Gastroesophageal sphincter (tissue), 4 donors: ENCODE results near the gene WDR45B. TPM values are rescaled to one million over a fixed set of nuclear protein-coding genes. Genes with fewer than 3 reads are reported as not detected.

Experiments
- ATAC-seq: fragments of 150-250 bp; one replicate; pipeline ENCODE4 v1.9.1; 2016; ENCODE audit warnings: mild to moderate bottlenecking, moderate library complexity
- H3K27ac ChIP-seq, 4 donors: fragments of 200-600 bp; sonication (generic) in 3 of 4; 1 replicate in 3 of 4; 2 replicates in 1 of 4; pipeline ENCODE4 v1.5.1; 2016 to 2019
- H3K27me3 ChIP-seq: fragments of 200-600 bp; sonication (generic); one replicate; pipeline ENCODE4 v1.5.1; 2019
- H3K36me3 ChIP-seq, 2 donors: fragments of 200-600 bp; sonication (generic); one replicate each; pipeline ENCODE4 v1.5.1; 2019; ENCODE audit warnings: control low read depth in 1 of 2
- H3K4me1 ChIP-seq, 3 donors: fragments of 200-600 bp; sonication (generic); 1 replicate in 2 of 3; 2 replicates in 1 of 3; pipeline ENCODE4 v1.5.1; 2016 to 2019; ENCODE audit warnings: control low read depth in 2 of 3
- H3K4me3 ChIP-seq, 2 donors: fragments of 200-600 bp; sonication (generic); one replicate each; pipeline ENCODE4 v1.5.1; 2019; ENCODE audit warnings: mild to moderate bottlenecking in 1 of 2, moderate library complexity in 1 of 2
- H3K9me3 ChIP-seq, 3 donors: fragments of 200-600 bp; sonication (generic); one replicate each; pipeline ENCODE4 v1.5.1; 2017 to 2019; ENCODE audit warnings: control low read depth in 2 of 3
- EP300 ChIP-seq: sonication (generic); formaldehyde crosslinking; IDR thresholded peaks from one replicate; pipeline ENCODE4 v1.6.1; 2017; ENCODE audit warnings: antibody characterized with exemption, mild to moderate bottlenecking
- POLR2A ChIP-seq, 2 donors: fragments of 450-650 bp; IDR thresholded peaks; one replicate each; pipeline ENCODE4 v1.6.1; 2017; ENCODE audit warnings: antibody characterized with exemption in 2 of 2, mild to moderate bottlenecking in 2 of 2, moderate library complexity in 1 of 2
- POLR2AphosphoS5 ChIP-seq: sonication (generic); formaldehyde crosslinking; IDR thresholded peaks from one replicate; pipeline ENCODE4 v1.6.1; 2017; ENCODE audit warnings: antibody characterized with exemption
- WGBS, 2 donors: methylation state at CpG; one replicate each; pipeline ENCODE4 v1.1.5; 2018; ENCODE audit warnings: low coverage in 1 of 2; 5-methylcytosine and 5-hydroxymethylcytosine counted together
- total RNA-seq, 4 donors: library from RNA; depleted of rRNA; stranded (reverse); fragments of >200 nt; gene quantifications; one replicate each; pipeline ENCODE4 v1.1.0, GENCODE V29; 2016
- TF ChIP-seq, protein P1 (sequence below), 4 experiments: fragments of 200-600 bp in 2 of 4; fragments of 450-650 bp in 2 of 4; sonication (generic) in 1 of 4; IDR thresholded peaks; one replicate each; pipeline ENCODE4 v1.5.1; 2017 to 2019; ENCODE audit warnings: antibody characterized with exemption in 4 of 4, mild to moderate bottlenecking in 2 of 4, moderate library complexity in 2 of 4

The WDR45B gene
- total RNA-seq, 4 donors from 2014 or later: 70.8 to 77.4 (median 76.4) TPM

GRCh38 chr17:82694647-82695046, 46.4 kb upstream of the WDR45B start:
- Histone ChIP-seq H3K4me3 (no peak overlapping the region), H3K27me3 (no peaks in the 10 kb centered on the region), H3K9me3 (peaks cover 0 to 9% (median 0%) of the 10 kb centered on the region in 3 donors), H3K4me1 (peaks cover 0 to 23% (median 12%) of the 10 kb centered on the region in 3 donors), H3K36me3 (peaks cover 0 to 14% of the 10 kb centered on the region in 2 donors), H3K27ac (no peak overlapping the region)
- WGBS, 2 donors: 56 to 75% methylated on average over 2 of the region's 2 CpGs
- TF ChIP-seq, protein P1, sequence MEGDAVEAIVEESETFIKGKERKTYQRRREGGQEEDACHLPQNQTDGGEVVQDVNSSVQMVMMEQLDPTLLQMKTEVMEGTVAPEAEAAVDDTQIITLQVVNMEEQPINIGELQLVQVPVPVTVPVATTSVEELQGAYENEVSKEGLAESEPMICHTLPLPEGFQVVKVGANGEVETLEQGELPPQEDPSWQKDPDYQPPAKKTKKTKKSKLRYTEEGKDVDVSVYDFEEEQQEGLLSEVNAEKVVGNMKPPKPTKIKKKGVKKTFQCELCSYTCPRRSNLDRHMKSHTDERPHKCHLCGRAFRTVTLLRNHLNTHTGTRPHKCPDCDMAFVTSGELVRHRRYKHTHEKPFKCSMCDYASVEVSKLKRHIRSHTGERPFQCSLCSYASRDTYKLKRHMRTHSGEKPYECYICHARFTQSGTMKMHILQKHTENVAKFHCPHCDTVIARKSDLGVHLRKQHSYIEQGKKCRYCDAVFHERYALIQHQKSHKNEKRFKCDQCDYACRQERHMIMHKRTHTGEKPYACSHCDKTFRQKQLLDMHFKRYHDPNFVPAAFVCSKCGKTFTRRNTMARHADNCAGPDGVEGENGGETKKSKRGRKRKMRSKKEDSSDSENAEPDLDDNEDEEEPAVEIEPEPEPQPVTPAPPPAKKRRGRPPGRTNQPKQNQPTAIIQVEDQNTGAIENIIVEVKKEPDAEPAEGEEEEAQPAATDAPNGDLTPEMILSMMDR (IDR thresholded peaks at IDR 0.05): no peak
- TF ChIP-seq POLR2A (IDR thresholded peaks at IDR 0.05) (no peak), EP300 (no peak), POLR2AphosphoS5 (no peak)
- no peak for ATAC-seq

DNA sequence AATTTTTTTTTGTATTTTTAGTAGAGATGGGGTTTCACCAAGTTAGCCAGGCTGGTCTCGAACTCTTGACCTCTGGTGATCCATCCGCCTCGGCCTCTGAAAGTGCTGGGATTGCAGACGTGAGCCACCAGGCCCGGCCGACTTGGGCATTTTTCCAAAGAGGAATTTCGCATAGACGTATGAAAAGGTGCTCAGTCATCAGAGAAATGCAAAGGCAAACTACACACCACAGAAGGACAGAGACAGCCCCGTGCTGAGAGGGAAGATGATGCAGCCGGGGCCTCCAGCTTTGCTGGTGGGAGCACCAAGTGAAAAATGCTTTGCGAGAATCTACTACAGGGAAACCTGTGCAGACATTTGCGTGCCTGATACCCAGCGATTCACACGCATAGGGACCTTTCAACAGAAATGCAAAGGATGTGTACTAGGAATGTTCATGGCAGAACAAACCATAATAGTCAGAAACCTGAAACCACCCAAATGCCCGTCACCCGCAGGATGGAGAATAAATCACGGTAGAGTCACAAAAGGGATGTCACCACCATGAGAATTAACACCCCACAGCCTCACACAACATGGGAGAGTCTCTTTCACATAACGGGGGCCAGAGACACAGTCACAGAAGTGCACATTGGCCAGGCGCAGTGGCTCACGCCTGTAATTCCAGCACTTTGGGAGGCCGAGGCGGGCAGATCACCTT, 45.1 kb upstream of the WDR45B start:
- no peaks in the 10 kb centered on the region for H3K27me3 ChIP-seq
- no peak for ATAC-seq
- H3K4me3 ChIP-seq: no peak overlapping the region
- 91 to 92% methylated on average over 9 to 19 of the region's 22 CpGs for WGBS, 2 donors
- H3K36me3 ChIP-seq: peaks cover 0 to 14% of the 10 kb centered on the region in 2 donors
- H3K9me3 ChIP-seq: peaks cover 0 to 9% (median 0%) of the 10 kb centered on the region in 3 donors
- no peak overlapping the region for H3K27ac ChIP-seq
- H3K4me1 ChIP-seq: peaks cover 0 to 14% (median 8%) of the 10 kb centered on the region in 3 donors
- TF ChIP-seq, protein P1 (IDR thresholded peaks at IDR 0.05): no peak
- TF ChIP-seq EP300 (no peak), POLR2A (IDR thresholded peaks at IDR 0.05) (no peak), POLR2AphosphoS5 (no peak)

- 90 to 100% methylated on average over 1 to 2 of the region's 16 CpGs for WGBS, 2 donors
- ATAC-seq: no peak
- Histone ChIP-seq H3K27me3 (no peaks in the 10 kb centered on the region), H3K4me1 (peaks cover 0 to 7% (median 6%) of the 10 kb centered on the region in 3 donors), H3K4me3 (no peak overlapping the region), H3K9me3 (peaks cover 0 to 9% (median 0%) of the 10 kb centered on the region in 3 donors), H3K36me3 (peaks cover 0 to 14% of the 10 kb centered on the region in 2 donors), H3K27ac (no peak overlapping the region)
- TF ChIP-seq, protein P1 (IDR thresholded peaks at IDR 0.05): no peak
- TF ChIP-seq EP300 (no peak), POLR2A (IDR thresholded peaks at IDR 0.05) (no peak), POLR2AphosphoS5 (no peak)
Measured at GRCh38 chr17:82692268-82692667, 44.0 kb upstream of the WDR45B start.

DNA sequence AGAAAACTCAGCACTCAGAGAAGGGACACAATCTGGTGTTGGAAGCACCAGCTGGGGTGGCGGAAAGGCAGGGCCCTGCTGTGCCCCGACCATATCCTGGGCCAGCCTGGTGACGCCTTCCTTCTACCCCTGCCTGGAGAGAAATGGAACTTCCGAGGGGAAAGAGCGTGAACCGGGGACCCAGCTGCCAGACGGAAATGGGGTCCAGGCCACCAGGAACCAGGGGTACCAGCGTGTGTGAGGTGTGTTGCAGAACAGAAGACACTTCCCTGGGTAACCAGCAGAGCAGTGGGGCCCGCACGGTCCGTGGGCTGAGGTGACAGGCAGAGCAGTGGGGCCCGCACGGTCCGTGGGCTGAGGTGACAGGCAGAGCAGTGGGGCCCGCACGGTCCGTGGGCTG, 43.5 kb upstream of the WDR45B start:
- no peaks in the 10 kb centered on the region for H3K27me3 ChIP-seq
- no peak overlapping the region for H3K4me3 ChIP-seq
- 74 to 89% methylated on average over 3 to 5 of the region's 17 CpGs for WGBS, 2 donors
- H3K9me3 ChIP-seq: peaks cover 0 to 9% (median 0%) of the 10 kb centered on the region in 3 donors
- ATAC-seq: no peak
- TF ChIP-seq POLR2AphosphoS5 (no peak), POLR2A (IDR thresholded peaks at IDR 0.05) (no peak), EP300 (no peak)
- TF ChIP-seq, protein P1 (IDR thresholded peaks at IDR 0.05): no peak
- H3K36me3 ChIP-seq: peaks cover 0 to 14% of the 10 kb centered on the region in 2 donors
- H3K4me1 ChIP-seq: peaks cover 0 to 2% (median under 1%) of the 10 kb centered on the region in 3 donors
- no peak overlapping the region for H3K27ac ChIP-seq
